ENCODE measurements around the gene UGT1A8.

UGT1A8 gene

GRCh38 chr2:233820774-233821105 is 203.3 kb downstream of the UGT1A8 start:
- ChIA-PET CTCF (interaction anchor here (1.6 kb wide), 1 partner anchor 31 kb away, joined by 3 read pairs; no protein-coding TSS in a partner anchor), POLR2A (no interaction called here)
- TF ChIP-seq CTCF (IDR thresholded peaks at IDR 0.05; ENCODE audit: control extremely low read depth, extremely low read depth, low read depth, missing control alignments) = no peak
- DNase-seq (ENCODE audit: extremely low spot score) = no peak

- CTCF ChIA-PET = no interaction called here
- no peak for TF ChIP-seq CTCF (IDR thresholded peaks at IDR 0.05; ENCODE audit: control extremely low read depth, extremely low read depth, low read depth, missing control alignments)
- no peak for DNase-seq (ENCODE audit: extremely low spot score)
- POLR2A ChIA-PET = no interaction called here
Observed at GRCh38 chr2:233821196-233821595, 203.8 kb downstream of the UGT1A8 start.

GRCh38 chr2:233821709-233822100 is 204.3 kb downstream of the UGT1A8 start:
- TF ChIP-seq CTCF (IDR thresholded peaks at IDR 0.05; ENCODE audit: control extremely low read depth, extremely low read depth, low read depth, missing control alignments) = no peak
- POLR2A ChIA-PET = no interaction called here
- CTCF ChIA-PET = no interaction called here
- DNase-seq (ENCODE audit: extremely low spot score) = no peak

GRCh38 chr2:233822101-233822771 is 204.8 kb downstream of the UGT1A8 start:
- CTCF ChIA-PET = no interaction called here
- POLR2A ChIA-PET = interaction anchor here (0.5 to 0.6 kb wide), 2 partner anchors 421 to 1308 kb away, joined by 3 read pairs; no protein-coding TSS in a partner anchor
- TF ChIP-seq CTCF (IDR thresholded peaks at IDR 0.05; ENCODE audit: control extremely low read depth, extremely low read depth, low read depth, missing control alignments) = no peak
- DNase-seq (ENCODE audit: extremely low spot score) = no peak

Measured in GM10248 (cell line).